ENCODE measurements around the gene IRF4. TPM values are rescaled to one million over a fixed set of nuclear protein-coding genes. Genes with fewer than 3 reads are reported as not detected.

The IRF4 gene
- total RNA-seq (2022; extraction: Qiagen RNA extraction; ENCODE audit: low read depth), result 0.19 to 0.65 TPM (median 0.21 TPM) in 5 replicates

DNA sequence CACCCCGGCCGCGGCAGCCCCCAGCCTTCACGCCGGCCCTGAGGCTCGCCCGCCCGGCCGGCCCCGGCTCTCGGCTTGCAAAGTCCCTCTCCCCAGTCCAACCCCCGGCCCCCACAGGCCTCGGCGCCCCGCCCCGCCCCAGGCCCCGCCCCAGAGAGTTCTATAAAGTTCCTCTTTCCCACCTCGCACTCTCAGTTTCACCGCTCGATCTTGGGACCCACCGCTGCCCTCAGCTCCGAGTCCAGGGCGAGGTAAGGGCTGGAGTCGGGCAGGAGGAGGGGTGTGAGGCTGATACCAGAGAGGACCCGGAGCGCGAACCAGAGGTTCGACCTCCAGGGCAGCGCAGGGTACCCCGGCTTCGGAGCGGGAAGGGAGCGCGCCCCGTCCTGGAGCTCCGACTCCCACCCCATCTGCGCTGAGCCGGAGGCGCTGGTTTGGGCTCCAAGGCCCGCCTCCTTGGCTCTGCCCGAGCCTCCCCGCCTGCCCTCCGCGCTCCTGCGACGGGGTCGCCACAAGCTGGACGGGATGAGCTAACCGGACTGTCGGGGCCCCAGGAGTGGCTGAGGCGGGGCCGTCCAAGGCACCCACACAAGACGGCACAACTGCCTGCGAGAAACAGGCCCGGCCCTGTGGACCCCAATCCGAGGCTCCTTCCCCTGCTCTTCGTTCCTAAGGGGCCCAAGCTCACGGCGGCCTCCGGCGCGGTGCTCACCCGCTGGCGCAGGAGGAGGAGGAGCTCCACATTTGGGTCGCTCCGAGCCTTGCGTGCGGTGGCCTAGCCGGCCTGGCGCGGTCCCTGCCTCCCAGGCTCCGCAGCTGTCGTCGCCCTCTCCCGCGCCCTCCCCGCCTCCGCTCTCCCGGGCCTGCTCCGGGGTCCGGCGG is at the start of gene IRF4:
Gene IRF4 (plus strand): TSS at position 194 of the 882 bp plus-strand sequence. CDS start 1,401 bp downstream, outside the sequence.

Other genes starting within 250 kb of the IRF4 start
- 13.1 to 14.6 TPM (median 14.5 TPM) in 5 replicates for gene DUSP22, start 99.3 kb upstream of the IRF4 start, total RNA-seq (2022; extraction: Qiagen RNA extraction; ENCODE audit: low read depth)

All from A549 treated with GW870086 at 1 μM for 4 hours (cell line).